Measurements from ENCODE around the gene RPL34.

- TF ChIP-seq CTCF (IDR thresholded peaks at IDR 0.05) = no peak
- TF ChIP-seq POLR2A (IDR thresholded peaks at IDR 0.05) = no peak
These were observed 33.6 kb upstream of the RPL34 start for GRCh38 chr4:108586778-108587177.

All from esophagus squamous epithelium (tissue), 4 donors.